GM12878 (cell line): ENCODE data around the gene TKT. TPM values are rescaled to one million over a fixed set of nuclear protein-coding genes. Genes with fewer than 3 reads are reported as not detected.

Experiments
- ATAC-seq: fragments of 200-7000 bp; cut with Tn5 transposase; 3 replicates; pipeline ENCODE4 v1.9.1; 2020; ENCODE audit warnings: mild to moderate bottlenecking, moderate library complexity
- BruUV-seq: library from RNA; stranded (reverse); fragments of 400-500 nt; replicated peaks from 2 replicates; lab custom pipeline; 2021; lab: Mats Ljungman, UMichigan
- CTCF ChIA-PET: fragments of 300-600 bp; sonication (Branson Sonifier 250); formaldehyde crosslinking; extraction: SDS; loops from one replicate; lab custom pipeline; 2021; ENCODE audit warnings: inconsistent platforms; lab: Yijun Ruan, JAX
- POLR2A ChIA-PET: fragments of 350-600 bp; formaldehyde crosslinking; extraction: SDS; loops from one replicate; lab custom pipeline; 2021; ENCODE audit warnings: inconsistent platforms; lab: Charles Lee
- RAD21 ChIA-PET: fragments of 300-600 bp; sonication (Branson Sonifier 250); formaldehyde crosslinking; loops from one replicate; lab custom pipeline; 2023; ENCODE audit warnings: antibody characterized with exemption; ENCODE audit not compliant: unreplicated experiment; lab: Charles Lee
- SMC1A ChIA-PET: fragments of 300-600 bp; sonication (Branson Sonifier 250); formaldehyde crosslinking; loops from one replicate; lab custom pipeline; 2023; ENCODE audit not compliant: unreplicated experiment, uncharacterized antibody; lab: Charles Lee
- DNase-seq: peaks from one replicate; pipeline ENCODE4 v3.0.0-alpha.2; 2011; ENCODE audit warnings: low read depth, low spot score
- FAIRE-seq: peaks from 3 replicates; lab custom pipeline; 2011; peaks lifted over from hg19 to GRCh38; lab: Jason Lieb, UNC
- H2AFZ ChIP-seq: 2 replicates; pipeline ENCODE4 v1.6.0; 2011; ENCODE audit warnings: low read depth, low read length, control low read depth; ENCODE audit not compliant: control insufficient read depth
- H3K27ac ChIP-seq: 2 replicates; pipeline ENCODE4 v1.5.1; 2011; ENCODE audit warnings: control low read depth; ENCODE audit not compliant: control insufficient read depth, insufficient read depth
- H3K27me3 ChIP-seq, 2 experiments: replicated peaks in 1 of 2; 2 replicates each; pipeline versions ENCODE4 v1.6.0 to v1.6.1; 2011; ENCODE audit warnings: low read length in 1 of 2; ENCODE audit not compliant: control insufficient read depth in 2 of 2, insufficient read depth in 2 of 2
- H3K36me3 ChIP-seq, 2 experiments: 2 replicates each; pipeline ENCODE4 v1.5.1; 2011; ENCODE audit warnings: low read length in 1 of 2; ENCODE audit not compliant: control insufficient read depth in 2 of 2, insufficient read depth in 2 of 2
- H3K4me1 ChIP-seq: 2 replicates; pipeline ENCODE4 v1.6.1; 2011; ENCODE audit warnings: mild to moderate bottlenecking, low read length, moderate library complexity, mixed read lengths; ENCODE audit not compliant: control insufficient read depth, insufficient read depth
- H3K4me2 ChIP-seq: 2 replicates; pipeline ENCODE4 v1.6.0; 2011; ENCODE audit warnings: control low read depth; ENCODE audit not compliant: control insufficient read depth, insufficient read depth
- H3K4me3 ChIP-seq: fragments of 200-600 bp; sonication (generic); 2 replicates; pipeline ENCODE4 v1.5.1; 2016
- H3K79me2 ChIP-seq: 2 replicates; pipeline ENCODE4 v1.6.0; 2011; ENCODE audit warnings: low read length; ENCODE audit not compliant: control insufficient read depth, insufficient read depth
- H3K9ac ChIP-seq: 2 replicates; pipeline ENCODE4 v1.8.0; 2011; ENCODE audit warnings: low read length, control low read depth, mixed read lengths; ENCODE audit not compliant: control insufficient read depth, insufficient read depth
- H3K9me3 ChIP-seq: replicated peaks from 3 replicates; pipeline ENCODE4 v1.5.1; 2011; ENCODE audit warnings: mild to moderate bottlenecking, low read length; ENCODE audit not compliant: control insufficient read depth, insufficient read depth
- H4K20me1 ChIP-seq: 2 replicates; pipeline ENCODE4 v1.6.0; 2011; ENCODE audit not compliant: control insufficient read depth, insufficient read depth
- NFYA ChIP-seq: IDR thresholded peaks from 2 replicates; pipeline ENCODE4 v1.6.1; 2011; ENCODE audit warnings: low read depth, mild to moderate bottlenecking, low read length, improper control_type of control experiment, borderline replicate concordance
- NR2C1 ChIP-seq: fragments of 450-650 bp; IDR thresholded peaks from 2 replicates; pipeline ENCODE4 v1.6.1; 2017; ENCODE audit warnings: antibody characterized with exemption, mild to moderate bottlenecking, moderate library complexity
- PAX8 ChIP-seq: fragments of 450-650 bp; IDR thresholded peaks from 2 replicates; pipeline ENCODE4 v1.6.1; 2017; ENCODE audit warnings: mild to moderate bottlenecking, moderate library complexity
- SIN3A ChIP-seq: IDR thresholded peaks from 2 replicates; pipeline ENCODE4 v1.6.1; 2012; ENCODE audit warnings: low read depth, low read length, improper control_type of control experiment
- SMC3 ChIP-seq: IDR thresholded peaks from 2 replicates; pipeline ENCODE4 v1.6.1; 2011; ENCODE audit warnings: low read length, improper control_type of control experiment, borderline replicate concordance
- TARDBP ChIP-seq: IDR thresholded peaks from 2 replicates; pipeline ENCODE4 v1.6.1; 2016; ENCODE audit warnings: borderline replicate concordance
- WGBS: methylation state at CpG from one replicate; pipeline ENCODE4 v1.1.6; 2016; ENCODE audit warnings: low lambda C conversion rate; ENCODE audit not compliant: insufficient replicate concordance, insufficient coverage; ENCODE audit errors: missing lambda C conversion rate; 5-methylcytosine and 5-hydroxymethylcytosine counted together
- in situ Hi-C: fragments of 300-500 bp; cut with MboI; formaldehyde crosslinking; loops from 9 replicates; pipeline ENCODE4 v1.14.3; 2018; ENCODE audit warnings: mixed read lengths
- intact Hi-C: fragments of 100-400 bp; cut with micrococcal nuclease; formaldehyde crosslinking; loops from one replicate; pipeline ENCODE4 v1.14.2; 2022; ENCODE audit not compliant: unreplicated experiment
- polyA plus RNA-seq, 11 experiments: library from polyadenylated mRNA; depleted of rRNA in 4 of 11; unstranded in 6 of 11; stranded (reverse) in 5 of 11; fragments of >200 nt; fragmentation: Nextera tagmentation in 4 of 11; fragmentation: Illumina TruSeq in 1 of 11; extraction: Ambion mirVana in 4 of 11; extraction: Trizol in 1 of 11; gene quantifications; 1 replicate in 1 of 11; 2 replicates in 10 of 11; pipeline versions ENCODE4 v1.2.1 to v1.2.3, GENCODE V29; 2011 to 2016; ENCODE audit warnings: inconsistent platforms in 2 of 11, missing spikeins in 2 of 11, low read depth in 1 of 11
- total RNA-seq, 4 experiments: library from RNA; depleted of rRNA in 3 of 4; stranded (reverse); fragments of >200 nt in 3 of 4; fragmentation: Illumina TruSeq in 1 of 4; extraction: Trizol in 1 of 4; gene quantifications; 2 replicates each; pipeline versions ENCODE4 v1.2.1 to v1.2.3, GENCODE V29; 2013 to 2021
- TF ChIP-seq, protein P1 (sequence below): IDR thresholded peaks from 2 replicates; pipeline ENCODE4 v1.6.1; 2011; ENCODE audit warnings: low read depth, low read length, improper control_type of control experiment, borderline replicate concordance

The TKT gene
- total and polyA plus RNA-seq, 10 of the 15 experiments (the other 5 are each of a cell fraction or from before 2014, with no cell fraction given): 56.4 to 385 (median 143) TPM

DNA sequence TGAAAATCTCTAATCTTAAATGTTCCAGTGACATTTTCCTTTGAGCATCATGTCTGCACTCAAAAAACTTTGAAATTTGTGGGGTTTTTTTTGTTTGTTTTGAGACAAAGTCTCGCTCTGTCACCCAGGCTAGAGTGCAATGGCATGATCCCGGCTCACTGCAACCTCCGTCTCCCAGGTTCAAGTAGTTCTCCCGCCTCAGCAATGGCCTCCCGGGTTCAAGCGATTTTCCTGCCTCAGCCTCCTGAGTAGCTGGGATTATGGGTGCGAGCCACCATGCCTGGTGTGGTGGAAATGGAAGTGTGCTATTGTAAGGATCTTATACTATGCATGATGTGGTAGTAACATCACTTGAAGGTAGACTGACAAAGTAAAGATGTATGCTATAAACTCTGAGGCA is 42.5 kb downstream of the TKT start:
- BruUV-seq: no TSS peak
- WGBS: 85% methylated on average over 7 of the region's 7 CpGs
- Histone ChIP-seq H3K27ac (no peak overlapping the region), H3K4me2 (no peak overlapping the region), H3K36me3 (no peaks in the 10 kb centered on the region), H4K20me1 (no peaks in the 10 kb centered on the region), H3K4me3 (no peak overlapping the region), H3K27me3 (no peaks in the 10 kb centered on the region), H2AFZ (no peak overlapping the region), H3K79me2 (no peaks in the 10 kb centered on the region), H3K4me1 (no peaks in the 10 kb centered on the region; the same call in 1 of the 2 replicates), H3K9ac (no peak overlapping the region), H3K9me3 (no peaks in the 10 kb centered on the region; the same call in 1 of the 3 replicates)
- RAD21 ChIA-PET: no interaction called here
- ATAC-seq (no peak), DNase-seq (no peak), FAIRE-seq (peak; percentile 27)
- CTCF ChIA-PET: no interaction called here
- POLR2A ChIA-PET: no interaction called here
- intact Hi-C loops: no loop called here
- TF ChIP-seq, protein P1, sequence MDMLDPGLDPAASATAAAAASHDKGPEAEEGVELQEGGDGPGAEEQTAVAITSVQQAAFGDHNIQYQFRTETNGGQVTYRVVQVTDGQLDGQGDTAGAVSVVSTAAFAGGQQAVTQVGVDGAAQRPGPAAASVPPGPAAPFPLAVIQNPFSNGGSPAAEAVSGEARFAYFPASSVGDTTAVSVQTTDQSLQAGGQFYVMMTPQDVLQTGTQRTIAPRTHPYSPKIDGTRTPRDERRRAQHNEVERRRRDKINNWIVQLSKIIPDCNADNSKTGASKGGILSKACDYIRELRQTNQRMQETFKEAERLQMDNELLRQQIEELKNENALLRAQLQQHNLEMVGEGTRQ: no peak
- TF ChIP-seq PAX8 (no peak), NR2C1 (no peak), NFYA (no peak), SIN3A (no peak), TARDBP (no peak), SMC3 (no peak)
- SMC1A ChIA-PET: interaction anchor here (1.2 kb wide), 1 partner anchor 14 kb away, joined by 4 read pairs; no protein-coding TSS in a partner anchor
- in situ Hi-C loops: no loop called here
